A673 (cell line): ENCODE measurements around the gene BRINP2. TPM values are rescaled to one million over a fixed set of nuclear protein-coding genes. Genes with fewer than 3 reads are reported as not detected.

Experiments
- BruUV-seq: library from RNA; stranded (reverse); fragments of 400-500 nt; replicated peaks from 2 replicates; lab custom pipeline; 2021; lab: Mats Ljungman, UMichigan
- CTCF ChIA-PET: fragments of 300-600 bp; sonication (Branson Sonifier 250); formaldehyde crosslinking; loops from one replicate; lab custom pipeline; 2022; ENCODE audit warnings: antibody characterized with exemption; lab: Charles Lee
- POLR2A ChIA-PET: fragments of 300-600 bp; sonication (Branson Sonifier 250); formaldehyde crosslinking; loops from one replicate; lab custom pipeline; 2022; ENCODE audit warnings: antibody characterized with exemption; ENCODE audit not compliant: low non-redundant PET; lab: Charles Lee
- DNase-seq: peaks from one replicate; pipeline ENCODE4 v3.0.0-alpha.2; 2015; ENCODE audit warnings: low spot score
- H3K27ac ChIP-seq: fragments of 200-600 bp; sonication (generic); 2 replicates; pipeline ENCODE4 v1.5.1; 2016; ENCODE audit warnings: mixed run types, low read depth, mild to moderate bottlenecking, mixed read lengths, antibody characterized with exemption, low read length; ENCODE audit not compliant: poor library complexity, severe bottlenecking
- H3K27me3 ChIP-seq: fragments of 200-600 bp; sonication (generic); replicated peaks from 2 replicates; pipeline ENCODE4 v1.6.1; 2017; ENCODE audit warnings: mixed run types, low read depth, mild to moderate bottlenecking, mixed read lengths, antibody characterized with exemption, low read length; ENCODE audit not compliant: insufficient read depth, poor library complexity
- H3K36me3 ChIP-seq: fragments of 200-600 bp; sonication (generic); 2 replicates; pipeline ENCODE4 v1.6.1; 2016; ENCODE audit warnings: mixed run types, mild to moderate bottlenecking, mixed read lengths, antibody characterized with exemption, low read length; ENCODE audit not compliant: insufficient read depth, poor library complexity, severe bottlenecking
- H3K4me1 ChIP-seq: fragments of 200-600 bp; sonication (generic); 2 replicates; pipeline ENCODE4 v1.6.1; 2017; ENCODE audit warnings: mixed run types, mild to moderate bottlenecking, mixed read lengths, antibody characterized with exemption, low read length; ENCODE audit not compliant: insufficient read depth, poor library complexity, severe bottlenecking
- H3K4me3 ChIP-seq: fragments of 200-600 bp; sonication (generic); 2 replicates; pipeline ENCODE4 v1.5.1; 2016; ENCODE audit warnings: low read depth, mixed run types, mild to moderate bottlenecking, mixed read lengths, low read length; ENCODE audit not compliant: poor library complexity, severe bottlenecking
- H3K9me3 ChIP-seq: fragments of 200-600 bp; sonication (generic); 2 replicates; pipeline ENCODE4 v1.6.1; 2016; ENCODE audit warnings: mixed run types, low read depth, mild to moderate bottlenecking, mixed read lengths, antibody characterized with exemption, low read length; ENCODE audit not compliant: poor library complexity, severe bottlenecking
- CTCF ChIP-seq: fragments of 300-800, 200-600 bp; sonication (generic); conservative IDR thresholded peaks from 2 replicates; pipeline ENCODE4 v1.5.1; 2017; ENCODE audit warnings: low read depth, mild to moderate bottlenecking, antibody characterized with exemption, low read length, moderate library complexity, mixed read lengths
- EZH2 ChIP-seq: fragments of 200-600 bp; sonication (generic); IDR thresholded peaks from 2 replicates; pipeline ENCODE4 v1.6.1; 2017; ENCODE audit warnings: borderline replicate concordance, low read depth, mild to moderate bottlenecking, mixed read lengths, antibody characterized with exemption, low read length; ENCODE audit not compliant: poor library complexity, severe bottlenecking
- intact Hi-C: fragments of 100-400 bp; cut with micrococcal nuclease; formaldehyde crosslinking; loops from one replicate; pipeline ENCODE4 v1.10.0; 2022; ENCODE audit not compliant: unreplicated experiment
- total RNA-seq: library from RNA; stranded (reverse); gene quantifications from 2 replicates; pipeline ENCODE4 v1.2.3, GENCODE V29; 2021

BRINP2 gene
- total RNA-seq, 1 experiment from 2014 or later: 0.67 TPM

GRCh38 chr1:177239792-177240191 is 69.0 kb downstream of the BRINP2 start:
- TF ChIP-seq CTCF: no peak
- no peak for TF ChIP-seq EZH2
- no peaks in the 10 kb centered on the region for H3K27me3 ChIP-seq
- intact Hi-C loops: no loop called here
- no TSS peak for BruUV-seq
- no peak overlapping the region for H3K27ac ChIP-seq
- ChIA-PET CTCF (no interaction called here), POLR2A (no interaction called here)
- no peaks in the 10 kb centered on the region for H3K4me1 ChIP-seq
- no peaks in the 10 kb centered on the region for H3K9me3 ChIP-seq
- H3K36me3 ChIP-seq: no peaks in the 10 kb centered on the region
- no peak for DNase-seq
- no peak overlapping the region for H3K4me3 ChIP-seq

GRCh38 chr1:177243773-177244172 is 73.0 kb downstream of the BRINP2 start:
- Histone ChIP-seq H3K4me1 (no peaks in the 10 kb centered on the region), H3K9me3 (no peaks in the 10 kb centered on the region), H3K4me3 (no peak overlapping the region), H3K27me3 (no peaks in the 10 kb centered on the region), H3K27ac (no peak overlapping the region), H3K36me3 (no peaks in the 10 kb centered on the region)
- no TSS peak for BruUV-seq
- DNase-seq: no peak
- ChIA-PET POLR2A (no interaction called here), CTCF (no interaction called here)
- no peak for TF ChIP-seq CTCF
- TF ChIP-seq EZH2: no peak
- intact Hi-C loops: no loop called here

DNA sequence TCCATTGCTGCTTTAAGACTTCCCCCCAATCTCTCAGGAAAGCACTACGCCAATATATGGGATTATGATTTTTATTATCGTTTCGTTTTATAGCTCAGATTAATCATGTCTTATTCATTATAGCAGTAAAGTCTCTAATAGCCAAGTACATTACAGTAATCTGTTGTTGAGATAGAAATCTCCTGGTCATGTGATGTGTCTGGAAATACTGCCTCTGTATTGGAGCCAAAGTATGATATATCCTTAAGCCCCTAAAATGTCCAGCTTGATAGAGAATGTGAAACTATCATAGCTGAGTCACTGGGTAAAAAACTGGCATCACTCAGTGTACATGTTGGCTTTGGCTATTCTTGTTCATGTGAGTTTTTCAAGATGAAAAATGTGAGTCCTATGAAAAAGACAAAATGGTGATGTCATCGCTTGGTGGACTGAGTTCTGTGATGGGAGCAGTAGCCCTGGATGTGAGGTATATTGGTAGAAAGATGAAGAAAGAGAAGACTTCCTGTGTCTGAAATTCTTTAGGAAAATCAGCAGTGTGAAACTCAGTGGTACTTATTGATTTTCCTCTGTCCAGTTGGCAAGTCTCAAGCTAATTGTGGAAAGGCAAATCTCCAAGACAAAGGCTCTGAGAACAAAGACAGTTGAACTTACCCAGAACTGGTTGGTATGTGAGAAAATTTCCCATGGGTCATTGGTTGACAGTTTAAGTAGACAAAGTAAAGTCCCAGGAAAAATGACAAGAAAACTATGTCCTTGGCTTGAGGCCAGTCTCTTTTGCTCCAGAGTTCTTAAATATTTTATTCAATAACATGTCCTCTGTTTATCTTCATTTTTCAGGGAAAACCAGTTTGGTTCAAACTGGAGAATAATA is 76.2 kb downstream of the BRINP2 start:
- ChIA-PET CTCF (no interaction called here), POLR2A (no interaction called here)
- Histone ChIP-seq H3K27ac (no peak overlapping the region), H3K4me3 (no peak overlapping the region), H3K27me3 (no peaks in the 10 kb centered on the region), H3K9me3 (no peaks in the 10 kb centered on the region), H3K36me3 (no peaks in the 10 kb centered on the region), H3K4me1 (no peaks in the 10 kb centered on the region)
- BruUV-seq: no TSS peak
- intact Hi-C loops: no loop called here
- TF ChIP-seq CTCF (no peak), EZH2 (no peak)
- no peak for DNase-seq
